ENCODE results near the gene PTPRZ1.

PTPRZ1 gene

DNA sequence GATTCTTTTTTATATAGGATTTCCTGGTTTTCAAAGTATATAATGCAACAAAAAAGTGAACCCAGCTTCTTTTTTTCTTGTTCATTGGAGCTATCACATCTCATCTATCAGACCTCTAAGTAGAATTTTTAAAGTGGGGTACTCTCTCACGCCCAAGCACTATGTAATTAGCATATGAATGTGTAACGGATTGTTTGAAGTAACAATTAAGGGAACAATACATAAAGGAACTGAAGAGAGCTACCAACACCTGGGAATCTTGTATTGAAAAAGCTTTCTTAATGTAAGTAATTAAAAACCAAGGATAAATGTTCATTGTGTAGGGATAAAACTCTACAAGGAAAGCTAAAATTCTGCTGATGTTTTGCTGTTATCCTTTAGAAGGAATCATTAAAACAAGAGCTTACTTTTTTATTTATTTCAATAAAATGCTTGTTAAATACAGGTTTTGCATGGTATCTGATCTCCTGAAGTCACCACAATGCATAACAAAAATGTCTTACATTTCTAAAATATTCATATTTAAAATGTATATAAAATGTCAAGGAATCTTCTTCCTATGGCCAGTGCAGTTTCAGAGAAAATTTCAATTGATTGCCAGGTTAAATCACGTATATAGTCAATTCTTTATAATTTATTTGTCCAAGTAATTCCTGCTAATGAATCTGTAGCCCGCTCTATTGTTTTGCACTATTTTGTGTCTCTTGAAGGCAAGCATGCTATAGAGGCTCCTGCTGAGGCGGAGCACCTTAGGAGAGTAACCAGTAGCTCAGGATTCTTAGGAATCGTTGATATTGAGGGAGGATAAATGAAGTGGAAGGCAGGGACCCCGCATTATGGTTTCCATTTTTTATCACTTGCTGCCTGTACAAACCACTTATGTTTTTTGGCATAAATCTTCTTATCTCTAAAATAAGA, 51.6 kb downstream of the PTPRZ1 start:
- H3K4me1 ChIP-seq (ENCODE audit: control insufficient read depth, insufficient read depth, low read length, unreplicated experiment) = no peaks in the 10 kb centered on the region
- no peaks in the 10 kb centered on the region for H3K27me3 ChIP-seq (ENCODE audit: insufficient read depth, low read length)
- no peak overlapping the region for H3K4me3 ChIP-seq (ENCODE audit: low read depth, low read length)
- no peaks in the 10 kb centered on the region for H3K36me3 ChIP-seq (ENCODE audit: insufficient read depth, low read length)
- no peaks in the 10 kb centered on the region for H3K79me2 ChIP-seq (ENCODE audit: control insufficient read depth, insufficient read depth, low read length, unreplicated experiment)
- no peak overlapping the region for H3K27ac ChIP-seq (ENCODE audit: low read depth, low read length)
- no peak overlapping the region for H2AFZ ChIP-seq (ENCODE audit: low read length, unreplicated experiment)

DNA sequence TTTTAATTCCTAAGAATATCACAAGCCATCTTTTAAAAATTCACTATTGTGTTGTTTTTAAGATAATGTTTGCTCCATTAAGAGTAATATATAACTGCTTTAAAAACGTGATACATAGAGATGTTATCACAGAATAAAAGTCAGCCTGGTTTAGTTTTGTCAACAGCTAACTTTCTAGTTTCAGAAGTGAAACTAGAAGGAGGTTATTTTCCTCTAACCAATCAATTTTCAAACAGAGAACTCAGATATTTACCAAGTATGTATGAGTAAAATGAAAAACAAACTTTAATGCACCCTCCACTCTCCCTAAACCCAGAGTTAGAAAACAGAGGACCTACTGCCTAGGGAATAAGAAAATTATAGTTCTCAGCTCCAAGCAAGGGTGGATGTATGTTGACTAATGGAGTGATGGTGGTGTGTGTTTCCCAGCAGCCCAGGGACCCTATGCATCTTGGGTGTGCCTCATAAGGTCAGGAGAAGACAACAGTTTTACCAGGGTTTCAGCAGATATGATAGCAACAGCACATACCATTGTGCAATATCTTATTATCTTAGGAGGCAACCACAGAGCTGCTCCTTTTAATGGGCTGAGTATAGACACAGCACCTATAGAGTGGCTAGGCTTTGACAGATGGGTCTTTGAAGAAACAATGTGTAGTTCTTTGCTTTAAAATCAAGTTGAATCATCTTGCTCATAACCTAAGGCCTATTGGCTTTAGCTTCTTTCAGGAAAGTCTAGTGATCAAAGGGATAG, 58.4 kb downstream of the PTPRZ1 start:
- H3K79me2 ChIP-seq (ENCODE audit: control insufficient read depth, insufficient read depth, low read length, unreplicated experiment) = no peaks in the 10 kb centered on the region
- H3K27me3 ChIP-seq (ENCODE audit: insufficient read depth, low read length) = no peaks in the 10 kb centered on the region
- H3K36me3 ChIP-seq (ENCODE audit: insufficient read depth, low read length) = no peaks in the 10 kb centered on the region
- H3K4me3 ChIP-seq (ENCODE audit: low read depth, low read length) = no peak overlapping the region
- H3K27ac ChIP-seq (ENCODE audit: low read depth, low read length) = no peak overlapping the region
- H2AFZ ChIP-seq (ENCODE audit: low read length, unreplicated experiment) = peak overlapping the region; percentile 32
- H3K4me1 ChIP-seq (ENCODE audit: control insufficient read depth, insufficient read depth, low read length, unreplicated experiment) = no peaks in the 10 kb centered on the region

DNA sequence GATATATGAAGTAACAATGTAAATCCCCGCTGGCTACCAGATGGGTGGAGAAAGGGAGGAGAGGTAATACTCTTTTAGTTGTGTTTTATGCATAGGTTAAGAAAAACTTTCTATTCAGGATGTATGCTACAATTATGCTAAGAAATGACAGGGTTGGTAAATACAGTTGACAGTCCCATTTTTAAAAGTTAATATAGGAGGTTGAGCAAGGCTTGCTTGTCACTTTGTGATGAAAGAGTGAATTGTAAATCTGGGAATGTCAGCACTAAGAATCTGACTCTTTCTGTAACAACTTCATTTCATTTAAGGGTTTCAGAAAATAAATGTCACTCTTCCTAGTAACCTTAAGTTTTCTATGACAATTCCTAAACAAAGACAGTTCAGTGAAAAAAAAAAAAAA, 59.8 kb downstream of the PTPRZ1 start:
- no peak overlapping the region for H2AFZ ChIP-seq (ENCODE audit: low read length, unreplicated experiment)
- H3K4me1 ChIP-seq (ENCODE audit: control insufficient read depth, insufficient read depth, low read length, unreplicated experiment) = no peaks in the 10 kb centered on the region
- H3K27ac ChIP-seq (ENCODE audit: low read depth, low read length) = no peak overlapping the region
- no peak overlapping the region for H3K4me3 ChIP-seq (ENCODE audit: low read depth, low read length)
- H3K36me3 ChIP-seq (ENCODE audit: insufficient read depth, low read length) = no peaks in the 10 kb centered on the region
- H3K79me2 ChIP-seq (ENCODE audit: control insufficient read depth, insufficient read depth, low read length, unreplicated experiment) = no peaks in the 10 kb centered on the region
- no peaks in the 10 kb centered on the region for H3K27me3 ChIP-seq (ENCODE audit: insufficient read depth, low read length)

DNA sequence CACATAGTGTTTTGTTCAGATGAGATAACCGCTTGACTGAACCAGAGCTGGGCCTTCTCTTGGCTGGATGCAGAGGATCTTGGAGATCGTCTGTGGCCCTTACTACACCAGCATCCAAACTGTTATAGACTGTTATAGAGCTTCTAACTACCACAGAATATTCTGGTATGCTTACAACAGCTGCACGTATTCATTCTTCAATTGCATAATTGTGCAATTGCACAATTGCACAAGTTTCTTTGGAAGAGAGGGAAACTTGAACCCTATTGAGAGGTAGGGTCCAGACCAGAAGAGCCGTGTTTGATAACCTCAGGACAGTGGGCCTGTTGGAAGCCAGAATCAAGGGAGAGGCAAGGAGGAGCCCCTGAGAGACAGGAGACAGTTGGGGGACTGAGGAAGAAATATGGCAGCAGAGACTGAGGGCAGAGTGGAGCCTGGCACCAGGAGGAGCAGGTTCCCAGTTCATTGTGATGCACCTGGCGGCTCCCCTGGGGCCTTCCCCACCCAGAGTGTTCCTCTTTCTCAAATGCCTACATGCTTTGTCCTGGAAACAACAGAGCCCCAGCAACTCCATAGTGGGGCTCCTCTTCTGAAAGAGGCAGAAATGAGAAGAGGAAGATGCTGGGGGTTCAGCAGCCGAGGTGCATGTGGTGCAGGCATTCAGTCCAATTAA, 64.1 kb downstream of the PTPRZ1 start:
- Histone ChIP-seq H3K4me3 (ENCODE audit: low read depth, low read length) (no peak overlapping the region), H3K27me3 (ENCODE audit: insufficient read depth, low read length) (no peaks in the 10 kb centered on the region), H3K27ac (ENCODE audit: low read depth, low read length) (no peak overlapping the region), H3K4me1 (ENCODE audit: control insufficient read depth, insufficient read depth, low read length, unreplicated experiment) (no peaks in the 10 kb centered on the region), H3K36me3 (ENCODE audit: insufficient read depth, low read length) (no peaks in the 10 kb centered on the region), H3K79me2 (ENCODE audit: control insufficient read depth, insufficient read depth, low read length, unreplicated experiment) (no peaks in the 10 kb centered on the region), H2AFZ (ENCODE audit: low read length, unreplicated experiment) (no peak overlapping the region)

DNA sequence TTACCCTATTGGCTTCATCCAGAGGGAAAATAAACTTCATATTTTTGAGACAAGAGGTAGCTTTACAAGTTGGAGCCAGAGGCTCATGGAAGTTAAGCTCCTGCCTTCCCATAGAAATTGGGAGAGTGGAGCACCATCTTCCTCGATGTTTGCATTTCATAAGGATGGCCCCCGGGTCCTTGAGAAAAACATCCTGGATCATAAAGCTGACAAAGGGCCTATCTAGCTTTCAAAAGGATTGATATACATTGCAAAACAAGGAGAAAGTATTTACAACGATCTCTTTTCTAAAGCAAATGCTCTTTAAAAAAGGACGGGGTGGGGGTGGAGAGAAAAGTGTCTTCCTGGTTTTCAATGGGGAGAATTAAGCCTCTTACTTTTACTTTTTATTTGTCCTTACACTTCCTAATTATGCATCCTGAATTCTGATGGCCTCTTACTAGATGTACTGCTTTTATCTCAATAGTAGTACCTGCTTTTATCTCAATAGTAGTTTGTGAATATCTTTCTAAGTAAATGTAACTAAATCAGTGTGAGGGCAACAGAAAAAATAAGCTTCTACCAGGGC, 65.6 kb downstream of the PTPRZ1 start:
- Histone ChIP-seq H3K4me1 (ENCODE audit: control insufficient read depth, insufficient read depth, low read length, unreplicated experiment) (no peaks in the 10 kb centered on the region), H3K27me3 (ENCODE audit: insufficient read depth, low read length) (no peaks in the 10 kb centered on the region), H3K27ac (ENCODE audit: low read depth, low read length) (no peak overlapping the region), H3K36me3 (ENCODE audit: insufficient read depth, low read length) (no peaks in the 10 kb centered on the region), H3K4me3 (ENCODE audit: low read depth, low read length) (peak overlapping the region; percentile 46; the same call in 1 of the 2 replicates), H3K79me2 (ENCODE audit: control insufficient read depth, insufficient read depth, low read length, unreplicated experiment) (no peaks in the 10 kb centered on the region), H2AFZ (ENCODE audit: low read length, unreplicated experiment) (peak overlapping the region; percentile 84)

DNA sequence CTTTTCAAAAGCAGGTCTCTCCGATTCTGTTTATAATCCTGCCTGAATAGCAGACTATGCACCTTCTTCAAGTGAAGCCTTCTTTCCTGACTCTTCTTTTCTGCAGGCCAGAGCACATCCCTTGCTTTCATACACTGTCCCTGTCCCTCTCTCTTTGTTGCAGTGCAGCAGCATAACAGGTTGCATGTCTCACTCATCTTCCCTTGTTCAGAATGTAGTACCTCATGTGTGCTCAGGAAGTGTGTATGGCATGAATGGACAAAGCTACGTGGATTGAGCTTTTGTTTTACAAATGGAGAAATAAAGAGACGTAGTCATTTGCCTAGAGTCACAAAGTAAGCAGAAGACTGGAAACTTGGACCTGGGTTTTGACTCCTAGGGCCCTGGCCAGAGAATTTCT, 68.0 kb downstream of the PTPRZ1 start:
- H3K27ac ChIP-seq (ENCODE audit: low read depth, low read length) = no peak overlapping the region

DNA sequence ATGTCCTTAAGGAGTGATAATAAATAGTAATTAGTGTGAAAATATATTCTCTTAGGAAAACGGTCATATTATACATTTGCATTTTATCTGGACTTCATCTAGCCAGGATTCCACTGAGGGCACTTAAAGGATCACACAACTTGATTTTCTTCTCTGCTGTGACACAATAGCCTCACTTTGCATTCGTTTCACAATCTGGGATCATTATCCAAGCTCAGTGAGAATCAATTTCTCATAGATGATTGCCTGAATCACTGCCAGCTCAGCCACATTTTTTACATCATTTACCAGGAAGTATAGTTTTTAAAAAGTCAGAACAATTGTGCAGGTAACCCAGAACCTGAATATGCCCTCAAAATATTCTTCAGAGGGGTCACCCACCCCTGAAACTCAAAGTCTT, 68.9 kb downstream of the PTPRZ1 start:
- no peak overlapping the region for H2AFZ ChIP-seq (ENCODE audit: low read length, unreplicated experiment)
- no peaks in the 10 kb centered on the region for H3K27me3 ChIP-seq (ENCODE audit: insufficient read depth, low read length)
- peaks cover 9% of the 10 kb centered on the region for H3K4me1 ChIP-seq (ENCODE audit: control insufficient read depth, insufficient read depth, low read length, unreplicated experiment)
- no peak overlapping the region for H3K4me3 ChIP-seq (ENCODE audit: low read depth, low read length)
- no peak overlapping the region for H3K27ac ChIP-seq (ENCODE audit: low read depth, low read length)
- H3K36me3 ChIP-seq (ENCODE audit: insufficient read depth, low read length) = no peaks in the 10 kb centered on the region
- no peaks in the 10 kb centered on the region for H3K79me2 ChIP-seq (ENCODE audit: control insufficient read depth, insufficient read depth, low read length, unreplicated experiment)

More for the DNA sequence above, 68.0 kb downstream of the PTPRZ1 start:
- no peaks in the 10 kb centered on the region for H3K36me3 ChIP-seq (ENCODE audit: insufficient read depth, low read length)
- peaks cover 7% of the 10 kb centered on the region for H3K4me1 ChIP-seq (ENCODE audit: control insufficient read depth, insufficient read depth, low read length, unreplicated experiment)
- no peak overlapping the region for H2AFZ ChIP-seq (ENCODE audit: low read length, unreplicated experiment)
- no peaks in the 10 kb centered on the region for H3K27me3 ChIP-seq (ENCODE audit: insufficient read depth, low read length)
- H3K4me3 ChIP-seq (ENCODE audit: low read depth, low read length) = no peak overlapping the region
- H3K79me2 ChIP-seq (ENCODE audit: control insufficient read depth, insufficient read depth, low read length, unreplicated experiment) = no peaks in the 10 kb centered on the region

DNA sequence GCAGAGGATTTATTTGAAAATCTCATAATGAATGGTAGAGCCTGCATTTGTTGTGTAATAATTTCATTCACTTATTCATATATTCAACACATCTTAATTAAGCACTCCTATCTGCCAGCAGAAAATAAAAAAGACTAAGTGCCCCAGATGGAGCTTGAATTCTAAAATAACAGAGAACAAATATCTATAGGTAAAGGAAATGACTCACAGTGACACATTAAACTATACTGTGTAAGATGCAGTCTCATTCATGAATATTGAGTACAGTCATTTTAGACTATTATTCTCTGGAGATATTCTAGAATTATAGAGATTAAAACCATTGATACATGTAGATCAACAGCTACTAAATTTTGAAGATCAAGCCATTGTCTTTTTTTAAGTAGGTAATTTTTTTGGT, 72.1 kb downstream of the PTPRZ1 start:
- H3K79me2 ChIP-seq (ENCODE audit: control insufficient read depth, insufficient read depth, low read length, unreplicated experiment) = no peaks in the 10 kb centered on the region
- H3K4me1 ChIP-seq (ENCODE audit: control insufficient read depth, insufficient read depth, low read length, unreplicated experiment) = peaks cover 9% of the 10 kb centered on the region
- H3K27me3 ChIP-seq (ENCODE audit: insufficient read depth, low read length) = no peaks in the 10 kb centered on the region
- peak overlapping the region; percentile 52 for H2AFZ ChIP-seq (ENCODE audit: low read length, unreplicated experiment)
- H3K27ac ChIP-seq (ENCODE audit: low read depth, low read length) = no peak overlapping the region
- H3K36me3 ChIP-seq (ENCODE audit: insufficient read depth, low read length) = no peaks in the 10 kb centered on the region
- H3K4me3 ChIP-seq (ENCODE audit: low read depth, low read length) = no peak overlapping the region

DNA sequence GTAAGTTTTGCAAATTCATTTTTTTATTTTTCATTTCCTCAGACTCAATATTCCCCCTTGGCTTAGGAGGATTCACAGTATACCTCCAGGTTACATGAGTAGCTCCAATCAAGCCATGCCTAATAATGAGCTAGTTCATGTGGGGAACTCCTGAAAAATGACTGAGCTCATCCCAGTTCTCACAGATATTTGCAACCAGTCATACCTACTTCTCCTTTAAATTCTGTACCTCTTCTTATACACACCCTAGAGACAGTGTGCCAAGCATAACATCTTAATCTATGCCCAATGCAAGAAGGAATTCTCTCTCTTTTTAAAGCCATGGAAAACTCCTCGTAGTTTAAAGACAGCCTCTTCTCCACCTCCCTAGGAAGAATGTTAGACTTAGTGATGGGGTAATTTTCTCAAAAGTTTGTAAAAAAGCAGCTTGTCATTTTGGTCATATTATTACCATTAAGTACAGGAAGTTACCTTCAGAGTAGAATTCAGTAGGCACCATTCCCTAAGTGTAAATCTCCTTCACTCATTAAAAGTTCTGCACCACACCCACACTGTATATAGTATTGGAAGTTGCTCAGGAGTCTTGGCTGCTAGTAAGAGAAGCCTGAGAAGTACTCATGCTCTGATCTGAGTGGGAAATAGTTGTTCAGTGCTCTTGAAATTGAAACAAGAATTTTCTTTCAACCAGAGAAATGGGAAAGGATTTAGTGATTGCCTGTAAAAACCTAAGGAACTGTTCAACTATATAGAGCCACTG, 72.7 kb downstream of the PTPRZ1 start:
- Histone ChIP-seq H3K4me1 (ENCODE audit: control insufficient read depth, insufficient read depth, low read length, unreplicated experiment) (peaks cover 9% of the 10 kb centered on the region), H3K4me3 (ENCODE audit: low read depth, low read length) (no peak overlapping the region), H3K79me2 (ENCODE audit: control insufficient read depth, insufficient read depth, low read length, unreplicated experiment) (no peaks in the 10 kb centered on the region), H3K36me3 (ENCODE audit: insufficient read depth, low read length) (no peaks in the 10 kb centered on the region), H3K27me3 (ENCODE audit: insufficient read depth, low read length) (no peaks in the 10 kb centered on the region), H2AFZ (ENCODE audit: low read length, unreplicated experiment) (peak overlapping the region; percentile 52), H3K27ac (ENCODE audit: low read depth, low read length) (no peak overlapping the region)

DNA sequence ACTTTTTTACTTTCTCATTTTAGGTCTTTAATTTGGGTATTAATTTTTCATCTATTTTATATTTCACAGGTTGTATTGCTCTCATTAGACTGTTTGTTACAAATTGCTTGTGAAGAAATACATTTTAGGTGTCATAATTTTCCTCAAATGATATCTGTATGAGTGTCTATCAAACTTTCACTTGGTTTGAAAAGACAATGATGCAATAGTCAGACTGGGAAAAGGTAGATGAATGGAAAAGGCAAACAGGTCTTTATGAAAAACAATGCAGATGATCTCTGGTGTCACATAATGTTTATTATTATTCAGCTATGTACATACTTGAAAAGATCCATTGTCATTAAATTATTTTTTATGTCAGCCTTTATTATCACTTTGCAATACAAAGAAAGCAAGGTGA, 80.2 kb downstream of the PTPRZ1 start:
- no peak overlapping the region for H3K27ac ChIP-seq (ENCODE audit: low read depth, low read length)
- H3K27me3 ChIP-seq (ENCODE audit: insufficient read depth, low read length) = no peaks in the 10 kb centered on the region
- no peaks in the 10 kb centered on the region for H3K36me3 ChIP-seq (ENCODE audit: insufficient read depth, low read length)
- no peaks in the 10 kb centered on the region for H3K4me1 ChIP-seq (ENCODE audit: control insufficient read depth, insufficient read depth, low read length, unreplicated experiment)
- no peak overlapping the region for H2AFZ ChIP-seq (ENCODE audit: low read length, unreplicated experiment)
- H3K4me3 ChIP-seq (ENCODE audit: low read depth, low read length) = no peak overlapping the region
- no peaks in the 10 kb centered on the region for H3K79me2 ChIP-seq (ENCODE audit: control insufficient read depth, insufficient read depth, low read length, unreplicated experiment)
